OCI-LY3 (cell line): Measurements from ENCODE around the gene NNT.

Experiments used
- EZH2phosphoT487 ChIP-seq: fragments of 200-600 bp; shearing (Covaris generic); IDR thresholded peaks from 2 replicates; pipeline ENCODE4 v1.6.1; 2018; ENCODE audit warnings: antibody characterized with exemption, mixed run types, low read depth
- TF ChIP-seq, protein P1 (sequence below): fragments of 200-600, 300-600 bp; sonication (generic); IDR thresholded peaks from 2 replicates; pipeline ENCODE4 v1.5.1; 2014; ENCODE audit warnings: antibody characterized with exemption, low read length, low read depth

DNA sequence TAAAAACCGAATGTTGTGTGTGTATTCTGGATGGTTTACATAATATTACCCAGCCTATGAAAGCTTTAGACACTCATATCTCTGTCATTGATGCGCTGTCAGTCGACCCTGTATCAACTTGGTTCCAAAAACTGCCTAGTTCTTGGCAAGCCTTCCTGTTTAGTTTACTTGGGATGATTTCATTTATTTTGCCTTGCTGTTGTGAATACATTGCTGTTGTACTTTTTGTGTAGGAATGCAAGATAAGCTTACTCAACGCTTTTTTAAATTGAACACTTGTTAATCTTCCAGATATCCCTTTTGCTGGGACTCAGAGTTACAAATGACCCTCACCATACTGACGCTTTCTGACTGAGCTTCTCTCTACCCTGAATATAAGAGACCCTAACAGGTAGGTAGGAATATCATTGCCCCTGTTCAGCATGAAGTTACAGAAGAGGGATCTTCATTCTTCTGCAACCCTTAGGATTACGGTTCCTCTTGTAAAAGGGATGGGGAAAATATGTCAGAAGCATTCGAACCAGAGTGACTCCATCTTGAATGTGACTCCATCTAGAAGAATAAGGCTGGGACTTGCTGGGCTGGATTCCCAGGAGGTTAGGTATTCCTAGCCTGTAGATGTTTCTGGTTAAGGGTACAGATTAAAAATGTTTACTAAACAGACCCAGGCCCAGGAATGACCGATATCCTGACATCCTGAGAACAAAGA is 32.4 kb upstream of the NNT start:
- TF ChIP-seq, protein P1, sequence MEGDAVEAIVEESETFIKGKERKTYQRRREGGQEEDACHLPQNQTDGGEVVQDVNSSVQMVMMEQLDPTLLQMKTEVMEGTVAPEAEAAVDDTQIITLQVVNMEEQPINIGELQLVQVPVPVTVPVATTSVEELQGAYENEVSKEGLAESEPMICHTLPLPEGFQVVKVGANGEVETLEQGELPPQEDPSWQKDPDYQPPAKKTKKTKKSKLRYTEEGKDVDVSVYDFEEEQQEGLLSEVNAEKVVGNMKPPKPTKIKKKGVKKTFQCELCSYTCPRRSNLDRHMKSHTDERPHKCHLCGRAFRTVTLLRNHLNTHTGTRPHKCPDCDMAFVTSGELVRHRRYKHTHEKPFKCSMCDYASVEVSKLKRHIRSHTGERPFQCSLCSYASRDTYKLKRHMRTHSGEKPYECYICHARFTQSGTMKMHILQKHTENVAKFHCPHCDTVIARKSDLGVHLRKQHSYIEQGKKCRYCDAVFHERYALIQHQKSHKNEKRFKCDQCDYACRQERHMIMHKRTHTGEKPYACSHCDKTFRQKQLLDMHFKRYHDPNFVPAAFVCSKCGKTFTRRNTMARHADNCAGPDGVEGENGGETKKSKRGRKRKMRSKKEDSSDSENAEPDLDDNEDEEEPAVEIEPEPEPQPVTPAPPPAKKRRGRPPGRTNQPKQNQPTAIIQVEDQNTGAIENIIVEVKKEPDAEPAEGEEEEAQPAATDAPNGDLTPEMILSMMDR: no peak
- TF ChIP-seq EZH2phosphoT487: no peak
